Sigmoid colon (tissue), 7 donors: ENCODE results near the gene LGSN. TPM values are rescaled to one million over a fixed set of nuclear protein-coding genes. Genes with fewer than 3 reads are reported as not detected.
"Not testable (repeated sequence)": the region's sequence is repeated elsewhere in the genome, so short reads cannot be mapped to it uniquely, and the experiment has no call there.

Experiments used
- DNase-seq: peaks from one replicate; pipeline ENCODE4 v3.0.0-alpha.2; 2019
- H3K27ac ChIP-seq, 4 donors: fragments of 200-600 bp; sonication (generic); one replicate each; pipeline ENCODE4 v1.5.1; 2016 to 2019; ENCODE audit warnings: mild to moderate bottlenecking in 1 of 4
- H3K27me3 ChIP-seq, 3 donors: fragments of 200-600 bp; sonication (generic); one replicate each; pipeline ENCODE4 v1.5.1; 2019; ENCODE audit warnings: mild to moderate bottlenecking in 1 of 3
- H3K36me3 ChIP-seq, 4 donors: fragments of 200-600 bp; sonication (generic); one replicate each; pipeline ENCODE4 v1.5.1; 2016 to 2019
- H3K4me1 ChIP-seq, 4 donors: fragments of 200-600 bp; sonication (generic); one replicate each; pipeline ENCODE4 v1.5.1; 2017 to 2019
- H3K4me3 ChIP-seq, 4 donors: fragments of 200-600 bp; sonication (generic); one replicate each; pipeline ENCODE4 v1.5.1; 2017 to 2019; ENCODE audit warnings: mild to moderate bottlenecking in 2 of 4, moderate library complexity in 1 of 4
- H3K9me3 ChIP-seq, 4 donors: fragments of 200-600 bp in 3 of 4; sonication (generic) in 3 of 4; one replicate each; pipeline versions ENCODE4 v1.5.1 to v1.6.1; 2013 to 2019
- EP300 ChIP-seq, 4 donors: sonication (generic); formaldehyde crosslinking; IDR thresholded peaks; one replicate each; pipeline ENCODE4 v1.6.1; 2017; ENCODE audit warnings: antibody characterized with exemption in 4 of 4
- POLR2A ChIP-seq, 2 donors: fragments of 450-650 bp; IDR thresholded peaks; one replicate each; pipeline ENCODE4 v1.6.1; 2016; ENCODE audit warnings: antibody characterized with exemption in 2 of 2, mild to moderate bottlenecking in 2 of 2, moderate library complexity in 2 of 2
- POLR2AphosphoS5 ChIP-seq, 4 donors: sonication (generic); formaldehyde crosslinking; IDR thresholded peaks; one replicate each; pipeline ENCODE4 v1.6.1; 2017; ENCODE audit warnings: antibody characterized with exemption in 4 of 4
- WGBS, 2 donors: extraction: QIAGEN DNeasy Blood & Tissue Kit; methylation state at CpG; one replicate each; pipeline ENCODE4 v1.1.7; 2013; 5-methylcytosine and 5-hydroxymethylcytosine counted together
- intact Hi-C: fragments of 100-400 bp; cut with DNase I; formaldehyde crosslinking; loops from one replicate; pipeline ENCODE4 v1.15.1; 2023
- polyA plus RNA-seq, 3 donors: library from polyadenylated mRNA; stranded (reverse); fragments of 200-250 nt; gene quantifications; one replicate each; pipeline ENCODE4 v1.2.3, GENCODE V29; 2013
- total RNA-seq, 4 donors: library from RNA; depleted of rRNA; stranded (reverse); fragments of >200 nt; gene quantifications; one replicate each; pipeline ENCODE4 v1.1.0, GENCODE V29; 2016
- TF ChIP-seq, protein P1 (sequence below), 4 experiments: fragments of 450-650 bp in 3 of 4; fragments of 200-600 bp in 1 of 4; IDR thresholded peaks; one replicate each; pipeline ENCODE4 v1.5.1; 2016 to 2019; ENCODE audit warnings: antibody characterized with exemption in 4 of 4, mild to moderate bottlenecking in 3 of 4, moderate library complexity in 2 of 4
- donor health status: healthy with polysubstance abuse.
- donor health status: Bipolar disorder and iron deficiency.
- donor health status: healthy.

LGSN gene, protein sequence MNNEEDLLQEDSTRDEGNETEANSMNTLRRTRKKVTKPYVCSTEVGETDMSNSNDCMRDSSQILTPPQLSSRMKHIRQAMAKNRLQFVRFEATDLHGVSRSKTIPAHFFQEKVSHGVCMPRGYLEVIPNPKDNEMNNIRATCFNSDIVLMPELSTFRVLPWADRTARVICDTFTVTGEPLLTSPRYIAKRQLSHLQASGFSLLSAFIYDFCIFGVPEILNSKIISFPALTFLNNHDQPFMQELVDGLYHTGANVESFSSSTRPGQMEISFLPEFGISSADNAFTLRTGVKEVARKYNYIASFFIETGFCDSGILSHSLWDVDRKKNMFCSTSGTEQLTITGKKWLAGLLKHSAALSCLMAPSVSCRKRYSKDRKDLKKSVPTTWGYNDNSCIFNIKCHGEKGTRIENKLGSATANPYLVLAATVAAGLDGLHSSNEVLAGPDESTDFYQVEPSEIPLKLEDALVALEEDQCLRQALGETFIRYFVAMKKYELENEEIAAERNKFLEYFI
- total RNA-seq, result not detected
- polyA plus RNA-seq, result under 1 TPM in 1 of 3 donors, not detected in 2; 0.12 TPM

DNA sequence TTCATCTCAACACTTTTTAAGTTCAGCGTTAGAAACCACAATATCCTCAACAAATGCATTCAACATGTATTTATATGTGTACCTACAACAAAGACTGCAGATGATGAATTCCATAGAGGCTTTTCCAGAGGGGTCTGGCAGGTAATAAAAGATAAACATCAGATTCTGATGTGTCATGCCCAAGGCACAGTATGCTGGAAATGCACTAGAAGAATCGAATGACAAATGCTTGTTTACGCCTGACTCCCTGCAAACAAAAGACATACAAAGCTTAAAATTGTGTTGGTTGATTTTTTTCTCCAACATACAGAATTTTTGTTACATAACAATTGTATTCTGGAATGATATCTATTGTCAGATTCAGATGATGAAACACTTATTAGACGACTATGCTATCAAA lies at the start of gene LGSN:
Gene LGSN, minus strand, starts transcription at position 45 of the 400 bp plus-strand sequence. Its CDS starts 40 bp downstream, at position 5.
- Histone ChIP-seq H3K36me3 (no peaks in the 10 kb centered on the region), H3K27ac (no peak within 1 kb of the TSS), H3K27me3 (no peaks in the 10 kb centered on the region), H3K9me3 (no peaks in the 10 kb centered on the region), H3K4me1 (no peaks in the 10 kb centered on the region), H3K4me3 (no peak within 1 kb of the TSS)
- TF ChIP-seq EP300 (IDR thresholded peaks at IDR 0.05) (no peak), POLR2AphosphoS5 (IDR thresholded peaks at IDR 0.05) (no peak), POLR2A (IDR thresholded peaks at IDR 0.05) (no peak)
- TF ChIP-seq, protein P1, sequence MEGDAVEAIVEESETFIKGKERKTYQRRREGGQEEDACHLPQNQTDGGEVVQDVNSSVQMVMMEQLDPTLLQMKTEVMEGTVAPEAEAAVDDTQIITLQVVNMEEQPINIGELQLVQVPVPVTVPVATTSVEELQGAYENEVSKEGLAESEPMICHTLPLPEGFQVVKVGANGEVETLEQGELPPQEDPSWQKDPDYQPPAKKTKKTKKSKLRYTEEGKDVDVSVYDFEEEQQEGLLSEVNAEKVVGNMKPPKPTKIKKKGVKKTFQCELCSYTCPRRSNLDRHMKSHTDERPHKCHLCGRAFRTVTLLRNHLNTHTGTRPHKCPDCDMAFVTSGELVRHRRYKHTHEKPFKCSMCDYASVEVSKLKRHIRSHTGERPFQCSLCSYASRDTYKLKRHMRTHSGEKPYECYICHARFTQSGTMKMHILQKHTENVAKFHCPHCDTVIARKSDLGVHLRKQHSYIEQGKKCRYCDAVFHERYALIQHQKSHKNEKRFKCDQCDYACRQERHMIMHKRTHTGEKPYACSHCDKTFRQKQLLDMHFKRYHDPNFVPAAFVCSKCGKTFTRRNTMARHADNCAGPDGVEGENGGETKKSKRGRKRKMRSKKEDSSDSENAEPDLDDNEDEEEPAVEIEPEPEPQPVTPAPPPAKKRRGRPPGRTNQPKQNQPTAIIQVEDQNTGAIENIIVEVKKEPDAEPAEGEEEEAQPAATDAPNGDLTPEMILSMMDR (IDR thresholded peaks at IDR 0.05), result no peak
- no peak for DNase-seq
- intact Hi-C loops, result no loop called here
- whole genome bisulfite sequencing, 2 donors, result 89 to 95% methylated on average over 4 of the region's 4 CpGs

DNA sequence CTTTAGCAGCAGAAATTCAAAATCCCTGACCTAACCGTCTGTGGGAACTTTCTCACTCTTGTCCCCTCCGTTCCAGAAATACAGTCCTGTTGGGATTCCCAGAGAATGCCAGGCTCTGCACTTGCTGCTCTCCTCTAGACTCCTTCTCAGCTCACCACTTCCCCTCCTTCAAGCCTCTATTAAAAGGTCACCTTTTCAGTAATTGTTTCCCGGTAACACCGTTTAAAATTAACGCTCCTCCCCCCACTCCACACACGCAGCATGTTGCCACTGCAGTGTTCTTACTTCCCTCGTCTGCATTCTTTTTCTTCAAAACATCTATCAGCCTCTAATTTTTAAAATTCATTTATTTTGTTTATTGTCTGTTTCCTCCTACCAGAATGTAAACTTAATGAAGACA lies 48.6 kb upstream of the LGSN start:
- no peak for DNase-seq
- H3K36me3 ChIP-seq, result no peaks in the 10 kb centered on the region
- no peaks in the 10 kb centered on the region for H3K27me3 ChIP-seq
- 79 to 90% methylated on average over 7 of the region's 7 CpGs for WGBS, 2 donors
- no peak overlapping the region for H3K4me3 ChIP-seq
- no peak overlapping the region for H3K27ac ChIP-seq
- TF ChIP-seq POLR2A (IDR thresholded peaks at IDR 0.05) (no peak), EP300 (IDR thresholded peaks at IDR 0.05) (no peak), POLR2AphosphoS5 (IDR thresholded peaks at IDR 0.05) (no peak)
- TF ChIP-seq, protein P1 (IDR thresholded peaks at IDR 0.05), result no peak
- H3K9me3 ChIP-seq, result no peaks in the 10 kb centered on the region
- intact Hi-C loops, result no loop called here
- H3K4me1 ChIP-seq, result no peaks in the 10 kb centered on the region

DNA sequence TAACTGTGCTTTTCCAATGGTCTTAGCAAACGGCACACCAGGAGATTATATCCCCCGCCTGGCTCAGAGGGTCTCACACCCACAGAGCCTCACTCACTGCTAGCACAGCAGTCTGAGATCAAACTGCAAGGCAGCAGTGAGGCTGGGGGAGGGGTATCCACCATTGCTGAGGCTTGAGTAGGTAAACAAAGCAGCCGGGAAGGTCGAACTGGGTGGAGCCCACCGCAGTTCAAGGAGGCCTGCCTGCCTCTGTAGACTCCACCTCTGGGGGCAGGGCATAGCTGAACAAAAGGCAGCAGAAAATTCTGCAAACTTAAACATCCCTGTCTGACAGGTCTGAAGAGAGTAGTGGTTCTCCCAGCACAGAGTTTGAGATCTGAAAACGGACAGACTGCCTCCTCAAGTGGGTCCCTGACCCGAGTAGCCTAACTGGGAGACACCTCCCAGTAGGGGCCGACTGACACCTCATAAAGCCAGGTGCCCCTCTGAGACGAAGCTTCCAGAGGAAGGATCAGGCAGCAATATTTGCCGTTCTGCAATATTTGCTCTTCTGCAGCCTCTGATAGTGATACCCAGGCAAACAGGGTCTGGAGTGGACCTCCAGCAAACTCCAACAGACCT lies 42.8 kb upstream of the LGSN start:
- H3K27me3 ChIP-seq, H3K4me3 ChIP-seq, H3K4me1 ChIP-seq, H3K36me3 ChIP-seq, DNase-seq, H3K9me3 ChIP-seq, intact Hi-C loops, H3K27ac ChIP-seq: not testable (repeated sequence)
- WGBS, 2 donors, result 85 to 89% methylated on average over 10 of the region's 10 CpGs

DNA sequence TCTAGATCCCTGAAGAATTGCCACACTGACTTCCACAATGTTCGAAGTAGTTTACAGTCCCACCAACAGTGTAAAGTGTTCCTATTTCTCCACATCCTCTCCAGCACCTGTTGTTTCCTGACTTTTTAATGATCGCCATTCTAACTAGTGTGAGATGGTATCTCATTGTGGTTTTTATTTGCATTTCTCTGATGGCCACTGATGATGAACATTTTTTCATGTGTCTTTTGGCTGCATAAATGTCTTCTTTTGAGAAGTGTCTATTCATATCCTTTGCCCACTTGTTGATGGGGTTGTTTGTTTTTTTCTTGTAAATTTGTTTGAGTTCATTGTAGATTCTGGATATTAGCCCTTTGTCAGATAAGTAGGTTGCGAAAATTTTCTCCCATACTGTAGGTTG lies 37.6 kb upstream of the LGSN start:
- H3K27me3 ChIP-seq, H3K4me3 ChIP-seq, H3K4me1 ChIP-seq, intact Hi-C loops, H3K36me3 ChIP-seq, DNase-seq, H3K9me3 ChIP-seq, H3K27ac ChIP-seq: not testable (repeated sequence)
- WGBS, 2 donors, result 94 to 97% methylated on average over 3 of the region's 3 CpGs

DNA sequence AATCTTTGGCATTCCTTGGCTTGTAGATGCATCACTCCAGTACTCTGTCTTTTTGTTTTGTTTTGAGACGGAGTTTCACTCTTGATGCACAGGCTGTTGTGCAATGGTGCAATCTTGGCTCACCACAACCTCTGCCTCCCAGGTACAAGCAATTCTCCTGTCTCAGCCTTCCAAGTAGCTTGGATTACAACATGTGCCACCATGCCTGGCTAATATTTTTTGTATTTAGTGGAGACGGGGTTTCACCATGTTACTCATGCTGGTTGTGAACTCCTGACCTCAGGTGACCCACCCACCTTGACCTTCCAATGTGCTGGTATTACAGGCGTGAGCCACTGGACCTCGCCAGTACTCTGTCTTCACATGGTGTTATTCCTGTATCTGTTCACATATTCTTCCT lies 35.8 kb upstream of the LGSN start:
- no peak for DNase-seq
- 91 to 92% methylated on average over 4 of the region's 4 CpGs for WGBS, 2 donors
- Histone ChIP-seq H3K4me1 (peaks cover 0 to 4% (median 0%) of the 10 kb centered on the region in 4 donors), H3K4me3 (no peak overlapping the region), H3K36me3 (no peaks in the 10 kb centered on the region), H3K27ac (no peak overlapping the region), H3K9me3 (no peaks in the 10 kb centered on the region), H3K27me3 (no peaks in the 10 kb centered on the region)
- intact Hi-C loops, result no loop called here
- TF ChIP-seq POLR2A (IDR thresholded peaks at IDR 0.05) (no peak), EP300 (IDR thresholded peaks at IDR 0.05) (no peak), POLR2AphosphoS5 (IDR thresholded peaks at IDR 0.05) (no peak)
- TF ChIP-seq, protein P1 (IDR thresholded peaks at IDR 0.05), result no peak
